SH-SY5Y (cell line): ENCODE data around the gene RELB.

Source experiments
- GATA2 ChIP-seq: IDR thresholded peaks from 2 replicates; pipeline ENCODE4 v1.6.1; 2011; ENCODE audit warnings: mild to moderate bottlenecking, low read depth, low read length
- GATA3 ChIP-seq: IDR thresholded peaks from 2 replicates; pipeline ENCODE4 v1.6.1; 2011; ENCODE audit warnings: low read depth, mild to moderate bottlenecking, low read length, moderate library complexity

RELB gene

GRCh38 chr19:45058622-45059159, 57.4 kb downstream of the RELB start:
- TF ChIP-seq GATA3 (no peak), GATA2 (no peak)

GRCh38 chr19:45059258-45059965, 58.1 kb downstream of the RELB start:
- TF ChIP-seq GATA3: no peak
- no peak for TF ChIP-seq GATA2

- TF ChIP-seq GATA2: no peak
- TF ChIP-seq GATA3: no peak
Observed at GRCh38 chr19:45061965-45062364, 60.7 kb downstream of the RELB start.

- TF ChIP-seq GATA2: no peak
- TF ChIP-seq GATA3: no peak
Observed at GRCh38 chr19:45063851-45064801, 62.9 kb downstream of the RELB start.

GRCh38 chr19:45066921-45067661, 65.8 kb downstream of the RELB start:
- TF ChIP-seq GATA2 (no peak), GATA3 (no peak)

GRCh38 chr19:45068041-45068440, 66.8 kb downstream of the RELB start:
- TF ChIP-seq GATA2 (no peak), GATA3 (no peak)

- no peak for TF ChIP-seq GATA3
- TF ChIP-seq GATA2: no peak
Observed at GRCh38 chr19:45069056-45069455, 67.8 kb downstream of the RELB start.

- no peak for TF ChIP-seq GATA3
- TF ChIP-seq GATA2: no peak
Observed at GRCh38 chr19:45070214-45070613, 69.0 kb downstream of the RELB start.

- no peak for TF ChIP-seq GATA2
- no peak for TF ChIP-seq GATA3
Observed at GRCh38 chr19:45070861-45071544, 69.7 kb downstream of the RELB start.

- TF ChIP-seq GATA2 (no peak), GATA3 (no peak)
Observed at GRCh38 chr19:45071545-45071938, 70.3 kb downstream of the RELB start.

- no peak for TF ChIP-seq GATA2
- no peak for TF ChIP-seq GATA3
Observed at GRCh38 chr19:45071969-45072790, 70.9 kb downstream of the RELB start.

- TF ChIP-seq GATA2: no peak
- TF ChIP-seq GATA3: no peak
Observed at GRCh38 chr19:45074744-45075300, 73.6 kb downstream of the RELB start.

GRCh38 chr19:45075301-45076028, 74.2 kb downstream of the RELB start:
- TF ChIP-seq GATA3 (no peak), GATA2 (no peak)
